HCT116 (cell line): ENCODE data around the gene CDK11B. TPM values are rescaled to one million over a fixed set of nuclear protein-coding genes. Genes with fewer than 3 reads are reported as not detected.

ENCODE experiments used
- ATAC-seq: fragments of 200-7000 bp; cut with Tn5 transposase; 2 replicates; pipeline ENCODE4 v1.9.1; 2020; ENCODE audit warnings: mild to moderate bottlenecking, moderate library complexity
- BruUV-seq: library from RNA; stranded (reverse); fragments of 400-500 nt; replicated peaks from 2 replicates; lab custom pipeline; 2021; lab: Mats Ljungman, UMichigan
- CTCF ChIA-PET: fragments of 300-600 bp; sonication (Branson Sonifier 250); formaldehyde crosslinking; loops from one replicate; lab custom pipeline; 2021; ENCODE audit warnings: antibody characterized with exemption; lab: Charles Lee
- POLR2A ChIA-PET: fragments of 300-600, 350-600 bp; sonication (Branson Sonifier 250); formaldehyde crosslinking; loops from one replicate; lab custom pipeline; 2021; ENCODE audit warnings: antibody characterized with exemption; lab: Charles Lee
- RAD21 ChIA-PET, 2 experiments: fragments of 300-600 bp; sonication (Branson Sonifier 250); formaldehyde crosslinking; loops; one replicate each; lab custom pipeline; 2023; ENCODE audit warnings: low total read pairs in 2 of 2; ENCODE audit not compliant: uncharacterized antibody in 2 of 2, unreplicated experiment in 2 of 2, low non-redundant PET in 1 of 2; lab: Charles Lee
- DNase-seq: peaks from one replicate; pipeline ENCODE4 v3.0.0-alpha.2; 2010; ENCODE audit warnings: low read depth, low spot score
- H2AFZ ChIP-seq: fragments of 200-600 bp; shearing (Covaris generic), sonication (generic); 2 replicates; pipeline ENCODE4 v1.6.1; 2017; ENCODE audit warnings: low read depth, mixed run types, mixed read lengths, antibody characterized with exemption, low read length; ENCODE audit not compliant: poor library complexity, severe bottlenecking
- H3K27ac ChIP-seq: 2 replicates; pipeline ENCODE4 v1.5.1; 2012; ENCODE audit warnings: low read depth, low read length
- H3K27me3 ChIP-seq: fragments of 200-600 bp; sonication (generic); 2 replicates; pipeline ENCODE4 v1.6.1; 2016; ENCODE audit warnings: mixed run types, low read length, mixed read lengths; ENCODE audit not compliant: insufficient read depth
- H3K36me3 ChIP-seq, 2 experiments: fragments of 200-500 bp in 1 of 2; fragments of 200-600 bp in 1 of 2; sonication (Bioruptor generic) in 1 of 2; sonication (generic) in 1 of 2; 2 replicates each; pipeline versions ENCODE4 v1.5.1 to v1.6.1; 2014 to 2016; ENCODE audit warnings: low read length in 2 of 2, inconsistent platforms in 1 of 2, mixed read lengths in 1 of 2, mixed run types in 1 of 2; ENCODE audit not compliant: insufficient read depth in 2 of 2, control insufficient read depth in 1 of 2
- H3K4me1 ChIP-seq, 2 experiments: fragments of 200-600 bp in 1 of 2; sonication (generic) in 1 of 2; 2 replicates each; pipeline versions ENCODE4 v1.5.1 to v1.6.1; 2012 to 2017; ENCODE audit warnings: low read length in 2 of 2, inconsistent platforms in 1 of 2, mild to moderate bottlenecking in 1 of 2, mixed read lengths in 1 of 2, mixed run types in 1 of 2, moderate library complexity in 1 of 2; ENCODE audit not compliant: insufficient read depth in 2 of 2, control insufficient read depth in 1 of 2
- H3K4me2 ChIP-seq: fragments of 200-600 bp; sonication (generic); 2 replicates; pipeline ENCODE4 v1.6.1; 2017; ENCODE audit warnings: mixed run types, low read length, mixed read lengths
- H3K4me3 ChIP-seq, 2 experiments: fragments of 200-600 bp in 1 of 2; sonication (generic) in 1 of 2; replicated peaks in 1 of 2; 2 replicates each; pipeline ENCODE4 v1.5.1; 2011 to 2016; ENCODE audit warnings: low read length in 2 of 2, control low read depth in 1 of 2, low read depth in 1 of 2, mild to moderate bottlenecking in 1 of 2, mixed read lengths in 1 of 2, mixed run types in 1 of 2
- H3K79me2 ChIP-seq: fragments of 200-600 bp; sonication (generic); 2 replicates; pipeline ENCODE4 v1.6.1; 2017; ENCODE audit warnings: mild to moderate bottlenecking, mixed run types, low read length, moderate library complexity, mixed read lengths; ENCODE audit not compliant: insufficient read depth
- H3K9ac ChIP-seq: fragments of 200-600 bp; sonication (generic); 2 replicates; pipeline ENCODE4 v1.6.1; 2016; ENCODE audit warnings: low read length, mixed read lengths
- H3K9me2 ChIP-seq: fragments of 200-600 bp; sonication (generic), shearing (Covaris generic); 2 replicates; pipeline ENCODE4 v1.6.1; 2017; ENCODE audit warnings: mixed run types, mild to moderate bottlenecking, moderate library complexity; ENCODE audit not compliant: insufficient read depth
- H3K9me3 ChIP-seq, 2 experiments: fragments of 200-500 bp in 1 of 2; fragments of 200-600 bp in 1 of 2; sonication (Bioruptor generic) in 1 of 2; sonication (generic) in 1 of 2; 2 replicates each; pipeline ENCODE4 v1.6.1; 2014 to 2017; ENCODE audit warnings: low read length in 2 of 2, mixed read lengths in 2 of 2, inconsistent platforms in 1 of 2, low read depth in 1 of 2, mild to moderate bottlenecking in 1 of 2, mixed run types in 1 of 2, moderate library complexity in 1 of 2; ENCODE audit not compliant: control insufficient read depth in 1 of 2, insufficient read depth in 1 of 2
- H4K20me1 ChIP-seq: fragments of 200-600 bp; sonication (generic), shearing (Covaris generic); 2 replicates; pipeline ENCODE4 v1.6.1; 2017; ENCODE audit warnings: mixed run types, mild to moderate bottlenecking, moderate library complexity; ENCODE audit not compliant: insufficient read depth
- CTCF ChIP-seq, 3 experiments: fragments of 200-600 bp in 1 of 3; sonication (generic) in 1 of 3; IDR thresholded peaks in 2 of 3; conservative IDR thresholded peaks in 1 of 3; 2 replicates each; pipeline ENCODE4 v1.5.1; 2012 to 2017; ENCODE audit warnings: low read depth in 2 of 3, low read length in 2 of 3, antibody characterized with exemption in 1 of 3, borderline replicate concordance in 1 of 3, control low read depth in 1 of 3, mild to moderate bottlenecking in 1 of 3, mixed read lengths in 1 of 3, mixed run types in 1 of 3, moderate library complexity in 1 of 3; ENCODE audit not compliant: insufficient read depth in 1 of 3
- EGR1 ChIP-seq: IDR thresholded peaks from 2 replicates; pipeline ENCODE4 v1.6.1; 2012; ENCODE audit warnings: low read depth
- EZH2 ChIP-seq: fragments of 200-600 bp; sonication (generic); IDR thresholded peaks from 2 replicates; pipeline ENCODE4 v1.6.1; 2017; ENCODE audit warnings: antibody characterized with exemption, mixed run types
- EZH2phosphoT487 ChIP-seq: fragments of 200-600 bp; IDR thresholded peaks from 2 replicates; pipeline ENCODE4 v1.6.1; 2018; ENCODE audit warnings: antibody characterized with exemption, borderline replicate concordance
- FOSL1 ChIP-seq: IDR thresholded peaks from 2 replicates; pipeline ENCODE4 v1.6.1; 2012; ENCODE audit warnings: low read depth
- JUND ChIP-seq: IDR thresholded peaks from 2 replicates; pipeline ENCODE4 v1.6.1; 2012
- POLR2A ChIP-seq: IDR thresholded peaks from 2 replicates; pipeline ENCODE4 v1.7.0; 2011; ENCODE audit warnings: borderline replicate concordance; ENCODE audit not compliant: insufficient read depth, insufficient read length; ENCODE audit errors: extremely low read depth
- POLR2AphosphoS5 ChIP-seq: IDR thresholded peaks from 2 replicates; pipeline ENCODE4 v1.6.1; 2011; ENCODE audit warnings: mild to moderate bottlenecking, low read depth, low read length, moderate library complexity
- RAD21 ChIP-seq: IDR thresholded peaks from 2 replicates; pipeline ENCODE4 v1.6.1; 2012; ENCODE audit warnings: low read depth, mild to moderate bottlenecking
- REST ChIP-seq: IDR thresholded peaks from 2 replicates; pipeline ENCODE4 v1.6.1; 2012; ENCODE audit warnings: low read depth
- SIN3A ChIP-seq: IDR thresholded peaks from 2 replicates; pipeline ENCODE4 v1.6.1; 2012; ENCODE audit warnings: low read depth
- SP1 ChIP-seq: IDR thresholded peaks from 2 replicates; pipeline ENCODE4 v1.6.1; 2012; ENCODE audit warnings: low read depth
- SRF ChIP-seq: IDR thresholded peaks from 2 replicates; pipeline ENCODE4 v1.6.1; 2012; ENCODE audit warnings: low read depth
- TCF7L2 ChIP-seq: IDR thresholded peaks from 2 replicates; pipeline ENCODE4 v1.7.0; 2011; ENCODE audit warnings: borderline replicate concordance, inconsistent platforms; ENCODE audit not compliant: insufficient read depth, insufficient read length; ENCODE audit errors: extremely low read depth
- ZBTB33 ChIP-seq: IDR thresholded peaks from 2 replicates; pipeline ENCODE4 v1.6.1; 2011; ENCODE audit warnings: mild to moderate bottlenecking, low read length, moderate library complexity; ENCODE audit not compliant: insufficient replicate concordance; ENCODE audit errors: extremely low read depth
- ZFX ChIP-seq: fragments of 450-650 bp; IDR thresholded peaks from 2 replicates; pipeline ENCODE4 v1.6.1; 2017
- intact Hi-C: fragments of 100-400 bp; cut with micrococcal nuclease; formaldehyde crosslinking; loops from 2 replicates; pipeline ENCODE4 v1.10.0; 2022
- total RNA-seq: library from RNA; stranded (reverse); gene quantifications from one replicate; pipeline ENCODE4 v1.2.1, GENCODE V29; 2021; ENCODE audit not compliant: unreplicated experiment

The CDK11B gene
- total RNA-seq, 1 experiment from 2014 or later: 31.5 TPM

GRCh38 chr1:1630965-1631781 is 27.6 kb downstream of the CDK11B start (continued):
- TF ChIP-seq CTCF (IDR thresholded peaks at IDR 0.05 in 2 of 3, conservative IDR thresholded peaks at IDR 0.05 in 1 of 3; ENCODE audit: borderline replicate concordance in 1 of 3, insufficient read depth in 1 of 3, low read depth in 2 of 3, low read length in 2 of 3) (no peak), TCF7L2 (no peak), POLR2AphosphoS5 (no peak)

GRCh38 chr1:1630191-1630964 is 28.4 kb downstream of the CDK11B start:
- ATAC-seq (no peak), DNase-seq (no peak)
- no peaks in the 10 kb centered on the region for H3K36me3 ChIP-seq
- no peaks in the 10 kb centered on the region for H3K27me3 ChIP-seq
- no peak overlapping the region for H3K4me2 ChIP-seq
- ChIA-PET CTCF (no interaction called here), POLR2A (interaction anchor here (2.4 kb wide), 1 partner anchor 15 kb away, joined by 15 read pairs; the partner anchor contains the start of gene MIB2), RAD21 (no interaction called here)
- no peaks in the 10 kb centered on the region for H3K9me3 ChIP-seq
- BruUV-seq: no TSS peak
- H3K9ac ChIP-seq: no peak overlapping the region
- H3K27ac ChIP-seq: no peak overlapping the region
- H3K79me2 ChIP-seq: peaks cover 13% of the 10 kb centered on the region; the same call in 1 of the 2 replicates
- no peak overlapping the region for H3K4me3 ChIP-seq
- intact Hi-C loops: no loop called here
- H4K20me1 ChIP-seq: no peaks in the 10 kb centered on the region
- peaks cover 4 to 38% of the 10 kb centered on the region in 2 experiments for H3K4me1 ChIP-seq
- no peak overlapping the region for H2AFZ ChIP-seq
- no peaks in the 10 kb centered on the region for H3K9me2 ChIP-seq
- TF ChIP-seq JUND: no peak
- TF ChIP-seq REST: no peak
- no peak for TF ChIP-seq POLR2A
- TF ChIP-seq ZBTB33: no peak
- TF ChIP-seq EZH2phosphoT487: no peak
- no peak for TF ChIP-seq SRF
- TF ChIP-seq ZFX: no peak
- TF ChIP-seq SIN3A: no peak
- no peak for TF ChIP-seq EZH2
- TF ChIP-seq RAD21: no peak
- TF ChIP-seq SP1: no peak
- TF ChIP-seq EGR1: no peak
- TF ChIP-seq FOSL1: no peak
